ENCODE results near the gene DSTN. TPM values are rescaled to one million over a fixed set of nuclear protein-coding genes. Genes with fewer than 3 reads are reported as not detected.

DSTN gene
- total and polyA plus RNA-seq, 5 donors: 720 to 929 (median 762) TPM

- Histone ChIP-seq H3K9me3 (ENCODE audit: control insufficient read depth, low read length) (no peaks in the 10 kb centered on the region), H3K27me3 (ENCODE audit: control insufficient read depth, insufficient read depth) (no peaks in the 10 kb centered on the region), H3K4me1 (ENCODE audit: control insufficient read depth, insufficient read depth, low read length) (peaks cover 6% of the 10 kb centered on the region), H3K4me3 (ENCODE audit: low read length) (no peak overlapping the region), H3K27ac (ENCODE audit: low read length) (no peak overlapping the region)
- WGBS: 93% methylated on average over 10 of the region's 10 CpGs
- ATAC-seq: no peak
- intact Hi-C loops (cut with DNase I): loop anchor here in 3 of 4 donors (2.0 to 5.0 kb wide), 2 partner anchors 81 to 82 kb away; no protein-coding TSS in a partner anchor
- no peak for DNase-seq
Measured at GRCh38 chr20:17618673-17619013, 48.8 kb downstream of the DSTN start.

DNA sequence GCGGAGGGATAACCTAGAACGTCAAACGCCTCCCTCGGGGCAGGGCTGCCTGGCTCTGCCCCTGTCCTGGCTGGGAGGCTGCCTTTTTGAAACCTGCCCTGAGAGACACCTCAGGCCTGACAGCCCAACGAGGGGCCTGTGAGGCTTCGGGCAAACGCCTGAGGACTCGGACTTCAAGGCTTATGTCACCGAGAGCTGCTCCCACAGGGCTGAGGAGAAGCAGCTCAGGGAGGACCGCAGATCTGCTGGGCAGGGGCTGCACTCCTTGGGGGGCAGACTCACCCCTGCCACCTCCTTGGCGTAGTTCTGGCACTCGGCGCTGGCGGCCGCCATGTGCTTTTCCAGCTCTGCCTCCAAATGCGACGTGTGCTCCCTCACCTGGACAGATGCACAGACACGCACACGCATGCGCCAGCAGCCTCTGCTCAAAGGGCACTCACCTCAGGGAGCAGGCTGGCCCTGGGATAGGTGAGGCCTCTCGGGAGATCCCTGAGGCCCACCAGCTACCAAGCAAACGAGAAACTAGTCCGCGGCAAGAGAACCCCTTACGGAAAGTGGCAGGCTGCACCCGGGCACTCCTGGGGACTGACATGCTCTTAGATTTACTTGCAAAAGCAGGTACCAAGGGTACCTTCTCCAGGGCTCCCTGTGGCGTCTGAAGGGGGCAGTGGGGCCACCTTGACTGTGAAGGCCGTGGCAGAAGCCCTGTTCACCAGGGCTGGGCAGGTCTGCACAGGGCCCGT is 49.6 kb downstream of the DSTN start:
- ATAC-seq (no peak), DNase-seq (peak in 2 of 3 donors; percentile 58 to 62)
- 77% methylated on average over 29 of the region's 29 CpGs for WGBS
- no peaks in the 10 kb centered on the region for H3K27me3 ChIP-seq (ENCODE audit: control insufficient read depth, insufficient read depth)
- intact Hi-C loops (cut with DNase I): loop anchor here in 3 of 4 donors (2.0 to 5.0 kb wide), 2 partner anchors 82 to 83 kb away; no protein-coding TSS in a partner anchor
- no peak overlapping the region for H3K27ac ChIP-seq (ENCODE audit: low read length)
- H3K9me3 ChIP-seq (ENCODE audit: control insufficient read depth, low read length): no peaks in the 10 kb centered on the region
- no peak overlapping the region for H3K4me3 ChIP-seq (ENCODE audit: low read length)
- H3K4me1 ChIP-seq (ENCODE audit: control insufficient read depth, insufficient read depth, low read length): peaks cover 6% of the 10 kb centered on the region

DNA sequence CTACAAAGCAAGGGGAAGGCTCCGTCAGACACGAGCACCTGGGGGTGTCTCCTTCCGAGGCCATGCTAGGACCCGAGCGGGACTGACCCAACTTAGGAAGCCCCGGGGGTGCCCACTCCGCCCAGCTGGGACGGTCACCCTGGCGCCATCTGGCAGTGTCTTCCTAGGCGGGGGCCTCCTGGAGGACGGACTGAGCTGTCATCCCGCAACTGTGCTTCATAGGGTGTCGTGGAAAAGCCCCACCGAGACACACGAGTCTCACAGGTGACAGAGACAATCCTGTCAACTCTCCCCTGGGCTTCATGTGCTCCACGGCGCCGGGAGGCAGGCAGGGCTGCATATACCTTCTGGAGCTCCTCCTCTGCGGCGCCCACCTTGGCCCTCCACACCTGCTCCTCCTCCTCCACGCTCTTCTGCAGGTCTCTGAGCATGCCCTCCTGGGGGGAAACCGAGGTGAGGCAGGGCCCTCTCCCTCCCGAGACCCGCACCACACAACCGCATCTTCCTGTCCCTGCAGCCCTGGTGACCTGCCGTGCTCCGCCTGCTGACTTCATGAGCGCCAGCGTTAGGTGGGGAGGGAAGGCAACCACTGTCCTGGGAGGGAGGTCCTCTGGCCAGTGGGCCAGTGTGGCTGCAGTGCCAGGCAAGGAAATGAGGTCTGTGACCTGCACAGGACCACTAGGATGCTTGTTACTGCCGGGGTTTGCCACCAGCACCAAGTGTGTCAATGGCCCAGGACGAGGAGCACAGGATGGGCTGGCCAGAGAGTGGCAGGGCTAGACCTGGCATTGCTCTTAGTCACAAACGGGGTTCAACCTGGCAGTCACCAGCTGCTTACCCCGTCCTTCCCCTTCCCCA is 50.7 kb downstream of the DSTN start:
- ATAC-seq (no peak), DNase-seq (peak in 2 of 3 donors; percentile 54 to 60)
- 86% methylated on average over 33 of the region's 33 CpGs for WGBS
- H3K27me3 ChIP-seq (ENCODE audit: control insufficient read depth, insufficient read depth): no peaks in the 10 kb centered on the region
- no peaks in the 10 kb centered on the region for H3K4me1 ChIP-seq (ENCODE audit: control insufficient read depth, insufficient read depth, low read length)
- no peak overlapping the region for H3K4me3 ChIP-seq (ENCODE audit: low read length)
- no peak overlapping the region for H3K27ac ChIP-seq (ENCODE audit: low read length)
- H3K9me3 ChIP-seq (ENCODE audit: control insufficient read depth, low read length): no peaks in the 10 kb centered on the region
- intact Hi-C loops (cut with DNase I): no loop called here

DNA sequence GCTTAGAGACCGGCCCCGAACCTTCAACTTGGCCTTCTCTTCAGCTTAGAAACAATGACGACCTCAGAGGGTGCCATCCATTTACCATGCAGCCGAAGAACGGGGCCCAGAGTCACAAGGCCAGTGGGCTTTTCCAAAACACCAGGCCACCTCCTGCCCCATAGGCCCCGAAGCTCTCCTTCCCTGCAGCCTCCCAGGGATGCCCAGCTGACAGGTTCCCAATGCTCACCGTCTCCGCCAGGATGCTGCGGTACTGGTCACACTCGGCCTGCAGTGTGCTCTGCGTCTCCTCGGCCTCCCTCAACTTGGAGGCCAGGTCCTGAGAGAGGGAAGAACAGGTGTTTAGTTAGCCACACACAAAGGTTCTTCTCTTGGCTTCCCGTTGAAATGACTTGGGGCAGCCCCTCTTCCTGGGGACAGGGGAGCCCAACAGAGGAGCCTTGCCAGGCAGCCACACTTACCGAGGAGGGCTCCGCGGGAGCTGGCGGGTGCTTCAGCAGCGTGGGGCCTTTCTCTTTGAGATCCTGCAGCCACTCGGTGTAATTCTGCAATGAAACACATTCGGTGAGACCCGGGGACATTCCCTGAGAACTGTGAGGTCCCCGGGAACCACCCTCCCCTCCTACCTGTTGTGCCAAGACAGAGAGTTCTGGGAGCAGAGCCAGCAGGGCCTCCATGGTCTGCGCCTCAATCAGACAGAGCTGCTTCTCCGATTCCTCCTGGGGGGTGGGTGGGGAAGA is 51.5 kb downstream of the DSTN start:
- no peaks in the 10 kb centered on the region for H3K9me3 ChIP-seq (ENCODE audit: control insufficient read depth, low read length)
- intact Hi-C loops (cut with DNase I): no loop called here
- H3K4me3 ChIP-seq (ENCODE audit: low read length): no peak overlapping the region
- H3K4me1 ChIP-seq (ENCODE audit: control insufficient read depth, insufficient read depth, low read length): no peaks in the 10 kb centered on the region
- no peak for ATAC-seq
- H3K27me3 ChIP-seq (ENCODE audit: control insufficient read depth, insufficient read depth): no peaks in the 10 kb centered on the region
- WGBS: 88% methylated on average over 24 of the region's 24 CpGs
- H3K27ac ChIP-seq (ENCODE audit: low read length): no peak overlapping the region
- DNase-seq: peak in 2 of 3 donors; percentile 39 to 44

- 81% methylated on average over 11 of the region's 11 CpGs for WGBS
- Histone ChIP-seq H3K4me1 (ENCODE audit: control insufficient read depth, insufficient read depth, low read length) (no peaks in the 10 kb centered on the region), H3K27me3 (ENCODE audit: control insufficient read depth, insufficient read depth) (no peaks in the 10 kb centered on the region), H3K27ac (ENCODE audit: low read length) (no peak overlapping the region), H3K9me3 (ENCODE audit: control insufficient read depth, low read length) (no peaks in the 10 kb centered on the region), H3K4me3 (ENCODE audit: low read length) (no peak overlapping the region)
- ATAC-seq (no peak), DNase-seq (no peak)
- intact Hi-C loops (cut with DNase I): no loop called here
Measured at GRCh38 chr20:17622086-17622850, 52.4 kb downstream of the DSTN start.

GRCh38 chr20:17622851-17623508 is 53.1 kb downstream of the DSTN start:
- intact Hi-C loops (cut with DNase I): no loop called here

DNA sequence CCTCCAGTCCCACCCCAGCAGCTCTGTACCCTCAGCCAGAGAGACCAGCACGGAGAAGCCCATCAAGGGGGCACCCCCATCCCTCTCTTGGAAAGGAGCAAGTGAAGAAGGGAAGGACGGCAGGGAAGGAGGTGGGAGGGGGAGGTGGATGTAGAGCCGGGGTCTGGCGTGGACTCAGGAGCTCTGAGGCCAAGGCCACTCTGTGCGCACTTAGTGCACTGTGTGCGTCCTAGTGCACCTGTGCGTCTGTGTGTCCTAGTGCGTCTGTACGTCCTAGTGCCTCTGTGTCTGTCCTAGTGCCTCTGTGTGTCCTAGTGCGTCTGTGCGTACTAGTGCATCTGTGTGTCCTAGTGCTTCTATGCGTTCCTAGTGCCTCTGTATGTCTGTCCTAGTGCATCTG is 54.2 kb downstream of the DSTN start:
- Histone ChIP-seq H3K27me3 (ENCODE audit: control insufficient read depth, insufficient read depth) (no peaks in the 10 kb centered on the region), H3K4me3 (ENCODE audit: low read length) (no peak overlapping the region), H3K9me3 (ENCODE audit: control insufficient read depth, low read length) (no peaks in the 10 kb centered on the region), H3K27ac (ENCODE audit: low read length) (no peak overlapping the region), H3K4me1 (ENCODE audit: control insufficient read depth, insufficient read depth, low read length) (no peaks in the 10 kb centered on the region)
- WGBS: 92% methylated on average over 12 of the region's 12 CpGs
- peak in 1 of 3 donors; percentile 24 for DNase-seq
- intact Hi-C loops (cut with DNase I): no loop called here
- ATAC-seq: no peak

More at GRCh38 chr20:17622851-17623508, 53.1 kb downstream of the DSTN start:
- DNase-seq: peak in 2 of 3 donors; percentile 49 to 51
- Histone ChIP-seq H3K27ac (ENCODE audit: low read length) (no peak overlapping the region), H3K4me1 (ENCODE audit: control insufficient read depth, insufficient read depth, low read length) (no peaks in the 10 kb centered on the region), H3K9me3 (ENCODE audit: control insufficient read depth, low read length) (no peaks in the 10 kb centered on the region), H3K27me3 (ENCODE audit: control insufficient read depth, insufficient read depth) (no peaks in the 10 kb centered on the region), H3K4me3 (ENCODE audit: low read length) (no peak overlapping the region)
- 92% methylated on average over 9 of the region's 9 CpGs for WGBS
- no peak for ATAC-seq

DNA sequence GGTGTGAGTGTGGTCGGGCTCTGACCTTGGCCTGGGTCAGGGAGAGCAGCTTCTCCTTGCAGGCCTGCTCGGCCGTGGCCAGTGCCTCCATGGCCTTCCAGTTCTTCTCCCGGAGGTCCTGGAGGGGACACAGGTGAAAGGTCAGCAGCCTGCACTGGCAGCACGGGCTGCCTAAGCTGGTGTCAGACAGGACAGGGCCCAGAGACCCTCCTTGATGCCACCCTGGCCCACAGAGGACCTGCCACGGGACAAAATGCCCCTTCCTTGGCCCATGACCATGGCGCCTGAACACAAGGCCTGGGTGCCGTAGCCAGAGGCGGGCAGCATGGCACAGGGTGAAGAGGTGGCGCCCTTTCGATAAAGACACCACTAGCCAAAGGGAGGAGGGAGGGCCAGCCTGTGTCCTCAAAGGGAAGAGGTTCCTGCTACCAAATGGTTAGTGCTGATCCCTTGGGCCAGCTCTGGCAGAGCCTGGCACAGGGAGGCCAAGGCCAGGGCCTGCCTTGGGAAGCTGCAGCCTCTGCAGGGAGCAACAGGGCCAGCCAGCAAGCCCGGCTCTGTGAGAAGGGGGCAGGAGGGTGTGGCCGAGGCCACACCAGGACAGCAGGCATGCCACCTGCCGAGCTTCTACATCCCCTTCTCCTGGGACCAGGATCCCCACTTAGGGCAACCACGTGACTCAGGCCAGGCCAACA is 54.8 kb downstream of the DSTN start:
- H3K4me1 ChIP-seq (ENCODE audit: control insufficient read depth, insufficient read depth, low read length): no peaks in the 10 kb centered on the region
- WGBS: 88% methylated on average over 15 of the region's 15 CpGs
- no peak overlapping the region for H3K4me3 ChIP-seq (ENCODE audit: low read length)
- no peaks in the 10 kb centered on the region for H3K9me3 ChIP-seq (ENCODE audit: control insufficient read depth, low read length)
- ATAC-seq: no peak
- H3K27me3 ChIP-seq (ENCODE audit: control insufficient read depth, insufficient read depth): no peaks in the 10 kb centered on the region
- intact Hi-C loops (cut with DNase I): no loop called here
- no peak overlapping the region for H3K27ac ChIP-seq (ENCODE audit: low read length)
- peak in 2 of 3 donors; percentile 34 to 47 for DNase-seq

DNA sequence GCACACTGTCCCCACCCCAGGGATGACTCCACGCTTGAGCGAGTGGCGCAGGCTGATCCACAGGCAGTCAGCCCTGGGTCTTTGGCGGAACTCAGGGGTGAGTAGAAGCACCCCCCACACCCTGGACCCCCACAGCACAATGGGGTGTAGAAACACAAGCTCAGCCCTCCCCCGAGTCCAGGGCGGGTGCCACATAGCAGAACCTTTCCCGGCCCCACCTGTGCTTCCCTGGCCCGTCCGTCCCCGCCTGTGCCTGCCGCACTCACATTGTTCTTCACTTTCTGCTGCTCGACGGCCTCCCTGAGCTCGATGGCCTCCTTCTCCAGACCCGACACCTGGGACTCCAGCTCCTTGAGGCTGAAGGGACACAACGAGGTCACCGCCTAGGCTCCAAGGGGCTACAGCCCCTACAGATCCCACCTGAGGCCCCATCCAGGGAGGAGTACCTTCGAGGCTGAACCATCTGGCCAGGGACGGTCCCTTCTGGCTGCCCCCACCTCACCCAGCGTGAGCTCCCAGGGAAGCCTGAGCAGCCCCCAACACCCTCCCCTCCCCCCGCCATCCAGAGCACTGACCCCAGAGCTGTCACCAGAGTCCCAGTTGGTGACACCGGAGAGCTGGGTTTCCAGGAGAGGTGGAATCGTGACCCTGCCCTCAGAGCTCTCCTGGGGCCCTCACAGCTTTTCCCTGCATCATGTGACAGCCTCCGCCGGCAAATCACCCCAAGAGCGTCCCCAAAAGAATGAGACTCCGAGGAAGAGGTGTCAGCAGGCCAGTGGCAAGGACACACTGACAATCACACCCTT is 55.6 kb downstream of the DSTN start:
- H3K27me3 ChIP-seq (ENCODE audit: control insufficient read depth, insufficient read depth): no peaks in the 10 kb centered on the region
- no peak overlapping the region for H3K27ac ChIP-seq (ENCODE audit: low read length)
- intact Hi-C loops (cut with DNase I): no loop called here
- ATAC-seq (no peak), DNase-seq (peak; percentile 15 to 55 (median 46))
- WGBS: 91% methylated on average over 27 of the region's 27 CpGs
- no peaks in the 10 kb centered on the region for H3K9me3 ChIP-seq (ENCODE audit: control insufficient read depth, low read length)
- no peak overlapping the region for H3K4me3 ChIP-seq (ENCODE audit: low read length)
- no peaks in the 10 kb centered on the region for H3K4me1 ChIP-seq (ENCODE audit: control insufficient read depth, insufficient read depth, low read length)

Measured in right cardiac atrium (tissue), 5 donors.